Smooth muscle cell (in vitro differentiated cells): Measurements from ENCODE around the gene RNF169. TPM values are rescaled to one million over a fixed set of nuclear protein-coding genes. Genes with fewer than 3 reads are reported as not detected.

ENCODE experiments used
- DNase-seq: peaks from one replicate; lab custom pipeline; 2025; ENCODE audit not compliant: unreplicated experiment; lab: John Stamatoyannopoulos, UW
- H2AFZ ChIP-seq: fragments of 200-600 bp; sonication (generic); 2 replicates; pipeline ENCODE4 v1.6.0; 2016; ENCODE audit warnings: antibody characterized with exemption, low read depth, mild to moderate bottlenecking
- H3F3A ChIP-seq: fragments of 200-600 bp; sonication (generic); 2 replicates; pipeline ENCODE4 v1.6.0; 2017; ENCODE audit warnings: antibody characterized with exemption, low read depth
- H3K27ac ChIP-seq: fragments of 200-600 bp; sonication (generic); 2 replicates; pipeline ENCODE4 v1.5.1; 2016; ENCODE audit warnings: low read depth, mild to moderate bottlenecking
- H3K27me3 ChIP-seq: fragments of 200-600 bp; sonication (generic); 2 replicates; pipeline ENCODE4 v1.6.1; 2016; ENCODE audit warnings: low read depth, mild to moderate bottlenecking
- H3K36me3 ChIP-seq: fragments of 200-600 bp; sonication (generic); 2 replicates; pipeline ENCODE4 v1.5.1; 2016; ENCODE audit warnings: low read depth
- H3K4me1 ChIP-seq: fragments of 200-600 bp; sonication (generic); 2 replicates; pipeline ENCODE4 v1.5.1; 2016; ENCODE audit warnings: low read depth
- H3K4me2 ChIP-seq: fragments of 200-600 bp; sonication (generic); 2 replicates; pipeline ENCODE4 v1.6.0; 2016; ENCODE audit warnings: mild to moderate bottlenecking
- H3K4me3 ChIP-seq: fragments of 200-600 bp; sonication (generic); 2 replicates; pipeline ENCODE4 v1.5.1; 2016; ENCODE audit warnings: mild to moderate bottlenecking
- H3K79me2 ChIP-seq: fragments of 200-600 bp; sonication (generic); 2 replicates; pipeline ENCODE4 v1.6.0; 2016; ENCODE audit warnings: low read depth, mild to moderate bottlenecking
- H3K9ac ChIP-seq: fragments of 200-600 bp; sonication (generic); 2 replicates; pipeline ENCODE4 v1.6.0; 2016; ENCODE audit warnings: low read depth
- H3K9me3 ChIP-seq: fragments of 200-600 bp; sonication (generic); replicated peaks from 2 replicates; pipeline ENCODE4 v1.5.1; 2016; ENCODE audit warnings: low read depth
- H4K20me1 ChIP-seq: fragments of 200-600 bp; sonication (generic); 2 replicates; pipeline ENCODE4 v1.6.0; 2016; ENCODE audit warnings: low read depth
- WGBS: methylation state at CpG from one replicate; pipeline ENCODE4 v1.1.7; 2016; ENCODE audit warnings: low lambda C conversion rate; 5-methylcytosine and 5-hydroxymethylcytosine counted together
- polyA plus RNA-seq: library from polyadenylated mRNA; unstranded; fragments of >200 nt; fragmentation: Nextera tagmentation; extraction: Ambion mirVana; gene quantifications from 2 replicates; pipeline ENCODE4 v1.2.1, GENCODE V29; 2016
- total RNA-seq: library from RNA; depleted of rRNA; stranded (reverse); fragments of >200 nt; gene quantifications from 2 replicates; pipeline ENCODE4 v1.2.3, GENCODE V29; 2014
- TF ChIP-seq, protein P1 (sequence below): fragments of 200-600 bp; sonication (generic); IDR thresholded peaks from 2 replicates; pipeline ENCODE4 v1.5.1; 2017; ENCODE audit warnings: borderline replicate concordance, mild to moderate bottlenecking, antibody characterized with exemption; ENCODE audit not compliant: insufficient read depth, poor library complexity, severe bottlenecking

RNF169 gene
- total and polyA plus RNA-seq, 2 experiments from 2014 or later, result 2.2 to 13.6 TPM

DNA sequence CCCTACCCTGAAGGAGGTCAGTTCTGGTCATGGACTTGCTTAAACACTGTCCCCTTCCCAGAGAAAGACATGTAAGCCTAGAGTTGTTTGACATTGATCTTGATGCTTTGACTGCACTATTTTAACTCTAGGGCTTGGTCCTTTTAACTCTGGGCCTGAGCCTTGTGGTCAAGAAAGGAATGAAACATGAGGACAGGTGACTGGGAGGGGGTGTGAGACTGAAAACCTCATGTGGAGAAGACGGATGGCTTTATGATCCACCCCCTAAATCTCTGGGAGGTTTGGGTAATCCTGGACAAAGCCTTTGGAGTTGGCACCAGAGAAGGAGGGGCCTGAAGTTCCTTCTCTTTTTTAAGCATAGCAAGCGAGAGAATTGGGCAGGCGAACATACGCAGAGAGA is 35.0 kb upstream of the RNF169 start:
- no peak overlapping the region for H3K9ac ChIP-seq
- no peak overlapping the region for H3K4me2 ChIP-seq
- H4K20me1 ChIP-seq, result no peaks in the 10 kb centered on the region
- no peak overlapping the region for H3K27ac ChIP-seq
- no peak overlapping the region for H3K4me3 ChIP-seq
- H3F3A ChIP-seq, result no peaks in the 10 kb centered on the region
- no peaks in the 10 kb centered on the region for H3K79me2 ChIP-seq
- no peak for DNase-seq
- 83% methylated on average over 4 of the region's 4 CpGs for WGBS
- H3K4me1 ChIP-seq, result peaks cover 8% of the 10 kb centered on the region
- H3K27me3 ChIP-seq, result no peaks in the 10 kb centered on the region
- H3K36me3 ChIP-seq, result no peaks in the 10 kb centered on the region
- H2AFZ ChIP-seq, result no peak overlapping the region
- H3K9me3 ChIP-seq, result no peaks in the 10 kb centered on the region
- TF ChIP-seq, protein P1, sequence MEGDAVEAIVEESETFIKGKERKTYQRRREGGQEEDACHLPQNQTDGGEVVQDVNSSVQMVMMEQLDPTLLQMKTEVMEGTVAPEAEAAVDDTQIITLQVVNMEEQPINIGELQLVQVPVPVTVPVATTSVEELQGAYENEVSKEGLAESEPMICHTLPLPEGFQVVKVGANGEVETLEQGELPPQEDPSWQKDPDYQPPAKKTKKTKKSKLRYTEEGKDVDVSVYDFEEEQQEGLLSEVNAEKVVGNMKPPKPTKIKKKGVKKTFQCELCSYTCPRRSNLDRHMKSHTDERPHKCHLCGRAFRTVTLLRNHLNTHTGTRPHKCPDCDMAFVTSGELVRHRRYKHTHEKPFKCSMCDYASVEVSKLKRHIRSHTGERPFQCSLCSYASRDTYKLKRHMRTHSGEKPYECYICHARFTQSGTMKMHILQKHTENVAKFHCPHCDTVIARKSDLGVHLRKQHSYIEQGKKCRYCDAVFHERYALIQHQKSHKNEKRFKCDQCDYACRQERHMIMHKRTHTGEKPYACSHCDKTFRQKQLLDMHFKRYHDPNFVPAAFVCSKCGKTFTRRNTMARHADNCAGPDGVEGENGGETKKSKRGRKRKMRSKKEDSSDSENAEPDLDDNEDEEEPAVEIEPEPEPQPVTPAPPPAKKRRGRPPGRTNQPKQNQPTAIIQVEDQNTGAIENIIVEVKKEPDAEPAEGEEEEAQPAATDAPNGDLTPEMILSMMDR, result no peak

DNA sequence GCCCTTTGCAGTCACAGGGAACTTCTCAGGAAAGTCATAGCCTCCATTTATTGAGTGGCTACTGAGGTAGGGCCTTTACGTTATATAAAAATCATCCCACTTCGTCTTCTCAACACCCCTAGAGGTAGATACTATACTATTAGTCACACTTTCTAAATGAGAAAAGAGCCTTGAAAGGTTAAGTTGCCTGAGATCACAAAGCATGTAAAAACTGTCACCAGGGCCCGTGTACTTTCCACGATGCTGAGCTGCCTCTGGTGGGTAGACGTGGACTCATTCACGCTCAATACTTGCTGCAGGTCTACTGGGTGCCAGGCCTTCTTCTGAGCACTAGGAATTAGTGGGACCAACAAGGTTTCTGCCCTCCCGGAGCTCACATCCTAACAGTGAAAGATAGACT is 33.7 kb upstream of the RNF169 start:
- WGBS, result 96% methylated on average over 7 of the region's 7 CpGs
- Histone ChIP-seq H3K9me3 (no peaks in the 10 kb centered on the region), H3K4me2 (no peak overlapping the region), H3K27me3 (no peaks in the 10 kb centered on the region), H3F3A (no peaks in the 10 kb centered on the region), H3K9ac (no peak overlapping the region), H4K20me1 (no peaks in the 10 kb centered on the region), H3K4me1 (peaks cover 8% of the 10 kb centered on the region), H3K79me2 (no peaks in the 10 kb centered on the region), H3K27ac (no peak overlapping the region), H3K4me3 (no peak overlapping the region), H2AFZ (no peak overlapping the region), H3K36me3 (no peaks in the 10 kb centered on the region)
- DNase-seq, result no peak
- TF ChIP-seq, protein P1, result no peak

DNA sequence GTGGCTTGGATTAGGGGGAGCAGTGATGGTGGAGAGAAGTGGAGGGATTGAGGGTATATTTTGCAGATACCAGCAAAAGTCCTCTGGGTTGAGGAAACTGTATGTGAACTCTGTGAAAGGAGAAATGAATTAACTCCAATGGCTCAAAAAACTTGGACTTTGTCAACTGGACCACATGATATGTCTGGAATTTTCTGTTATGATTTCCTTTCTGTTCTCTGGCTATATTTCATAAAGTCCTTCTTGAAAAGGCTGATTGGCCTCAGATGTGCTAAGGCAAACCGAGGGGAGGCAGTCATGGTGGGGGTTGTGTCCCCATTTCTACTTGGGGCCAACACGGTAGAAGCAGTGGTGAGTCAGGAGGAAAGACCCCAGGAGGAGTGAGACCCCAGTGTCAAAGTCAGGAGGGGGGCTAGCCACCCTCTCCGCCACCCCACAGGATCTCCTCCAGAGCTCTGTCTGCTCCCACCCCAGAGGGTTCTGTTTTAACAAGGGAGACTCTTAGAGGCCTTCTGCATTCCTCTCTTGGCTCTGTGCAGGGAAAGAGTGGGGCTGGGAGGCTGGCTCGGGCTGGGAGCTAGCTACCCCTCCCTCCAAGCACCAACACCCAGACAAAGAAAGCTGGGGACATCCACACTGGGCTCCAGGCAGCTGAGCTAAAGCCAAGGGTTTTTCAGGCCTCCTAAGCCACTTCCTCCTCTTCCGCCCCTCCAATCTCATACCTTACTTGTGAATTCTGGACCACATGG is 31.3 kb upstream of the RNF169 start:
- Histone ChIP-seq H4K20me1 (no peaks in the 10 kb centered on the region), H3K9me3 (no peaks in the 10 kb centered on the region), H3K4me2 (no peak overlapping the region), H2AFZ (no peak overlapping the region), H3F3A (no peaks in the 10 kb centered on the region), H3K4me1 (peaks cover 12% of the 10 kb centered on the region), H3K4me3 (no peak overlapping the region), H3K27ac (no peak overlapping the region), H3K27me3 (no peaks in the 10 kb centered on the region), H3K9ac (no peak overlapping the region), H3K79me2 (no peaks in the 10 kb centered on the region), H3K36me3 (no peaks in the 10 kb centered on the region)
- TF ChIP-seq, protein P1, result no peak
- WGBS, result 83% methylated on average over 5 of the region's 5 CpGs
- DNase-seq, result no peak

DNA sequence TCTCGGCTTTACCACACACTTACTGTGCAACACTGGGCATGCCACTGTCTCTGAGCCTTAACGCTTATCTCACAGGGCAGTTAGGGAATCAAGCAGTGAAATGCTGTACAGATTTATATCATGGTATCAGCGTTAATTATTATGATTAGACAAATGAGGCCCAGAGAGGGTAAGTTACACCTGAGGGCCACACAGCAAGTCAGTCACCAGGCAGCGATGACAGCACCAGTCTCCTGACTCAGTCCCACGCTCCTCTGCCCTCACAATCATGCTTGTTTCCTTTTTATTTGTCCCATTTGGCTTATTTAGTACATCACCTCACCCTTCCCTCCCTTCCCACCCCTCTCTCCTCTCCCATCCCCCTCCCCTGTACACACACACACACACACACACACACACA is 29.6 kb upstream of the RNF169 start:
- Histone ChIP-seq H3K36me3 (no peaks in the 10 kb centered on the region), H3F3A (no peaks in the 10 kb centered on the region), H3K4me1 (peaks cover 12% of the 10 kb centered on the region), H3K4me2 (no peak overlapping the region), H3K27ac (no peak overlapping the region), H3K9me3 (no peaks in the 10 kb centered on the region), H3K79me2 (no peaks in the 10 kb centered on the region), H3K4me3 (no peak overlapping the region), H3K27me3 (no peaks in the 10 kb centered on the region), H3K9ac (no peak overlapping the region), H2AFZ (no peak overlapping the region), H4K20me1 (no peaks in the 10 kb centered on the region)
- TF ChIP-seq, protein P1, result no peak
- no peak for DNase-seq
- WGBS, result 96% methylated on average over 5 of the region's 5 CpGs
